Hematopoietic multipotent progenitor cell treated with erythropoietin and hydrocortisone succinate and interleukin-3 and kit ligand, for 4 days (in vitro differentiated cells): Measurements from ENCODE around the gene FYTTD1.

ENCODE experiments used
- DNase-seq: peaks from one replicate; pipeline ENCODE4 v3.0.0-alpha.2; 2015

FYTTD1 gene

GRCh38 chr3:197794115-197794514, 44.4 kb downstream of the FYTTD1 start:
- no peak for DNase-seq

GRCh38 chr3:197795200-197795599, 45.5 kb downstream of the FYTTD1 start:
- DNase-seq, result no peak

- no peak for DNase-seq
Measured at GRCh38 chr3:197796087-197796486, 46.4 kb downstream of the FYTTD1 start.

- peak; percentile 25 for DNase-seq
Measured at GRCh38 chr3:197798863-197799262, 49.2 kb downstream of the FYTTD1 start.

GRCh38 chr3:197800379-197800778, 50.7 kb downstream of the FYTTD1 start:
- DNase-seq, result no peak

- peak; percentile 74 for DNase-seq
Measured at GRCh38 chr3:197801891-197802778, 52.5 kb downstream of the FYTTD1 start.

- peak; percentile 38 for DNase-seq
Measured at GRCh38 chr3:197802779-197803459, 53.2 kb downstream of the FYTTD1 start.

- DNase-seq, result peak; percentile 65
Measured at GRCh38 chr3:197804511-197804910, 54.8 kb downstream of the FYTTD1 start.

GRCh38 chr3:197807969-197808587, 58.4 kb downstream of the FYTTD1 start:
- DNase-seq, result no peak

- DNase-seq, result no peak
Measured at GRCh38 chr3:197809356-197810020, 59.8 kb downstream of the FYTTD1 start.

GRCh38 chr3:197810901-197811300, 61.2 kb downstream of the FYTTD1 start:
- no peak for DNase-seq

GRCh38 chr3:197811343-197811742, 61.7 kb downstream of the FYTTD1 start:
- DNase-seq, result no peak

- DNase-seq, result no peak
Measured at GRCh38 chr3:197814372-197814771, 64.7 kb downstream of the FYTTD1 start.

- DNase-seq, result no peak
Measured at GRCh38 chr3:197820550-197821335, 71.1 kb downstream of the FYTTD1 start.

- DNase-seq, result no peak
Measured at GRCh38 chr3:197829397-197830045, 79.8 kb downstream of the FYTTD1 start.

GRCh38 chr3:197830308-197830966, 80.8 kb downstream of the FYTTD1 start:
- no peak for DNase-seq

GRCh38 chr3:197830967-197831313, 81.3 kb downstream of the FYTTD1 start:
- no peak for DNase-seq

- DNase-seq, result no peak
Measured at GRCh38 chr3:197833930-197834715, 84.4 kb downstream of the FYTTD1 start.

- DNase-seq, result no peak
Measured at GRCh38 chr3:197835509-197835908, 85.8 kb downstream of the FYTTD1 start.

GRCh38 chr3:197836244-197836643, 86.6 kb downstream of the FYTTD1 start:
- no peak for DNase-seq
